HEK293 (cell line): ENCODE data around the gene LAMTOR2.

Experiments
- CTCF ChIA-PET: fragments of 350-600 bp; formaldehyde crosslinking; extraction: SDS; loops from one replicate; lab custom pipeline; 2021; ENCODE audit warnings: antibody characterized with exemption; lab: Yijun Ruan, JAX
- POLR2A ChIA-PET: fragments of 300-600 bp; formaldehyde crosslinking; extraction: SDS; loops from one replicate; lab custom pipeline; 2020; ENCODE audit warnings: antibody characterized with exemption, inconsistent platforms; lab: Yijun Ruan, JAX
- H3K27ac ChIP-seq: fragments of 200-500 bp; sonication (Bioruptor generic); 2 replicates; pipeline ENCODE4 v1.5.1; 2014; ENCODE audit warnings: low read depth, low read length, control low read depth, inconsistent platforms; ENCODE audit errors: extremely low read depth
- H3K36me3 ChIP-seq, 2 experiments: fragments of 200-500 bp in 1 of 2; sonication (Bioruptor generic) in 1 of 2; 1 replicate in 1 of 2; 2 replicates in 1 of 2; pipeline ENCODE4 v1.5.1; 2014 to 2017; ENCODE audit warnings: inconsistent platforms in 2 of 2, low read length in 2 of 2; ENCODE audit not compliant: control insufficient read depth in 2 of 2, insufficient read depth in 1 of 2
- H3K4me1 ChIP-seq: fragments of 200-500 bp; sonication (Bioruptor generic); 2 replicates; pipeline ENCODE4 v1.5.1; 2014; ENCODE audit warnings: mild to moderate bottlenecking, low read length, inconsistent platforms; ENCODE audit not compliant: control insufficient read depth, insufficient read depth
- H3K4me3 ChIP-seq: 2 replicates; pipeline ENCODE4 v1.5.1; 2011; ENCODE audit warnings: low read depth, mild to moderate bottlenecking, control low read depth, low read length, moderate library complexity
- H3K9me3 ChIP-seq: fragments of 200-500 bp; sonication (Bioruptor generic); 2 replicates; pipeline ENCODE4 v1.5.1; 2014; ENCODE audit warnings: low read depth, low read length, inconsistent platforms; ENCODE audit not compliant: control insufficient read depth, insufficient read depth
- BCL6B ChIP-seq: fragments of 450-650 bp; formaldehyde crosslinking; IDR thresholded peaks from 2 replicates; pipeline ENCODE4 v1.5.1; 2017; ENCODE audit warnings: missing biosample characterization, missing genetic modification characterization
- KLF10 ChIP-seq: fragments of 450-650 bp; IDR thresholded peaks from 2 replicates; pipeline ENCODE4 v1.5.1; 2018; ENCODE audit warnings: missing biosample characterization, mild to moderate bottlenecking, missing genetic modification characterization
- OSR2 ChIP-seq: fragments of 450-650 bp; formaldehyde crosslinking; IDR thresholded peaks from 2 replicates; pipeline ENCODE4 v1.5.1; 2016; ENCODE audit warnings: missing biosample characterization, missing genetic modification characterization
- SCRT2 ChIP-seq: fragments of 450-650 bp; formaldehyde crosslinking; IDR thresholded peaks from 2 replicates; pipeline ENCODE4 v1.5.1; 2016; ENCODE audit warnings: missing biosample characterization, missing genetic modification characterization
- TCF7L2 ChIP-seq: IDR thresholded peaks from 2 replicates; pipeline ENCODE4 v1.6.1; 2011; ENCODE audit warnings: low read depth, mild to moderate bottlenecking, inconsistent platforms, low read length, moderate library complexity, borderline replicate concordance
- ZEB2 ChIP-seq: fragments of 450-650 bp; formaldehyde crosslinking; IDR thresholded peaks from 2 replicates; pipeline ENCODE4 v1.5.1; 2016; ENCODE audit warnings: missing biosample characterization, missing genetic modification characterization
- ZNF239 ChIP-seq: fragments of 450-650 bp; formaldehyde crosslinking; IDR thresholded peaks from 2 replicates; pipeline ENCODE4 v1.5.1; 2016; ENCODE audit warnings: missing biosample characterization, missing genetic modification characterization
- ZNF280D ChIP-seq: fragments of 450-650 bp; formaldehyde crosslinking; IDR thresholded peaks from 2 replicates; pipeline ENCODE4 v1.5.1; 2016; ENCODE audit warnings: missing biosample characterization, missing genetic modification characterization
- ZNF37A ChIP-seq: fragments of 450-650 bp; IDR thresholded peaks from 2 replicates; pipeline ENCODE4 v1.5.1; 2018; ENCODE audit warnings: missing biosample characterization, missing genetic modification characterization
- ZNF398 ChIP-seq: fragments of 450-650 bp; formaldehyde crosslinking; IDR thresholded peaks from 2 replicates; pipeline ENCODE4 v1.5.1; 2017; ENCODE audit warnings: missing biosample characterization, missing genetic modification characterization
- ZNF629 ChIP-seq: fragments of 450-650 bp; formaldehyde crosslinking; IDR thresholded peaks from 2 replicates; pipeline ENCODE4 v1.5.1; 2017; ENCODE audit warnings: missing biosample characterization, missing genetic modification characterization
- ZNF639 ChIP-seq: fragments of 450-650 bp; formaldehyde crosslinking; IDR thresholded peaks from 2 replicates; pipeline ENCODE4 v1.5.1; 2016; ENCODE audit warnings: missing biosample characterization, missing genetic modification characterization
- ZNF747 ChIP-seq: fragments of 450-650 bp; formaldehyde crosslinking; IDR thresholded peaks from 2 replicates; pipeline ENCODE4 v1.5.1; 2016; ENCODE audit warnings: missing biosample characterization, missing genetic modification characterization
- ZNF768 ChIP-seq: fragments of 450-650 bp; formaldehyde crosslinking; IDR thresholded peaks from 2 replicates; pipeline ENCODE4 v1.5.1; 2018; ENCODE audit warnings: missing biosample characterization, mild to moderate bottlenecking, missing genetic modification characterization
- ZXDB ChIP-seq: fragments of 450-650 bp; formaldehyde crosslinking; IDR thresholded peaks from 2 replicates; pipeline ENCODE4 v1.5.1; 2016; ENCODE audit warnings: missing biosample characterization, missing genetic modification characterization

The LAMTOR2 gene

GRCh38 chr1:156050376-156050775 lies 4.2 kb upstream of the LAMTOR2 start:
- peaks cover 8 to 47% of the 10 kb centered on the region in 2 experiments; a peak in 2 of 3 replicates for H3K36me3 ChIP-seq
- no peaks in the 10 kb centered on the region for H3K4me1 ChIP-seq
- no peak overlapping the region for H3K27ac ChIP-seq
- TF ChIP-seq SCRT2 (tag by site-specific recombination) (no peak), ZNF639 (no peak), ZNF768 (tag by site-specific recombination) (no peak), ZNF629 (tag by site-specific recombination) (no peak), ZEB2 (tag by site-specific recombination) (no peak), KLF10 (no peak), ZNF280D (no peak), BCL6B (tag by site-specific recombination) (no peak), ZNF239 (tag by site-specific recombination) (no peak)
- CTCF ChIA-PET, result interaction anchor here (0.8 to 1.2 kb wide), 2 partner anchors 16 to 126 kb away, joined by 3 read pairs; no protein-coding TSS in a partner anchor
- POLR2A ChIA-PET, result no interaction called here
- no peak overlapping the region for H3K4me3 ChIP-seq
- no peaks in the 10 kb centered on the region for H3K9me3 ChIP-seq

- CTCF ChIA-PET, result interaction anchor here (0.5 to 1.4 kb wide), 7 partner anchors 14 to 113 kb away, joined by 3 to 5 read pairs (median 3); no protein-coding TSS in a partner anchor
- POLR2A ChIA-PET, result interaction anchor here (0.9 to 1.2 kb wide), 2 partner anchors 15 to 109 kb away, joined by 3 read pairs; no protein-coding TSS in a partner anchor
- Histone ChIP-seq H3K4me1 (no peaks in the 10 kb centered on the region), H3K27ac (no peak overlapping the region), H3K4me3 (no peak overlapping the region), H3K36me3 (peaks cover 8 to 44% of the 10 kb centered on the region in 2 experiments; a peak in 2 of 3 replicates), H3K9me3 (no peaks in the 10 kb centered on the region)
- TF ChIP-seq ZXDB (tag by site-specific recombination) (no peak), SCRT2 (tag by site-specific recombination) (no peak), TCF7L2 (no peak), ZNF747 (tag by site-specific recombination) (no peak), ZNF37A (no peak), OSR2 (tag by site-specific recombination) (no peak), ZNF398 (tag by site-specific recombination) (peak; percentile 13; the same call in 1 of the 2 replicates)
Measured at GRCh38 chr1:156051011-156051725, 3.4 kb upstream of the LAMTOR2 start.
